Esophagus squamous epithelium (tissue), 5 donors: ENCODE data around the gene COQ8B. TPM values are rescaled to one million over a fixed set of nuclear protein-coding genes. Genes with fewer than 3 reads are reported as not detected.

Experiments
- DNase-seq: peaks from one replicate; lab custom pipeline; 2025; lab: John Stamatoyannopoulos, UW
- H3K27ac ChIP-seq, 4 donors: fragments of 200-600 bp; sonication (generic); one replicate each; pipeline ENCODE4 v1.5.1; 2016 to 2019; ENCODE audit warnings: mild to moderate bottlenecking in 1 of 4
- H3K27me3 ChIP-seq, 4 donors: fragments of 200-600 bp; sonication (generic); 1 replicate in 3 of 4; 2 replicates in 1 of 4; pipeline versions ENCODE4 v1.5.1 to v1.6.0; 2017 to 2021; ENCODE audit warnings: antibody characterized with exemption in 1 of 4
- H3K36me3 ChIP-seq, 3 donors: fragments of 200-600 bp; sonication (generic); one replicate each; pipeline ENCODE4 v1.5.1; 2016 to 2019
- H3K4me1 ChIP-seq, 3 donors: fragments of 200-600 bp; sonication (generic); one replicate each; pipeline ENCODE4 v1.5.1; 2017 to 2019
- H3K4me3 ChIP-seq, 4 donors: fragments of 200-600 bp; sonication (generic); 1 replicate in 3 of 4; 2 replicates in 1 of 4; pipeline ENCODE4 v1.5.1; 2016 to 2019; ENCODE audit warnings: mild to moderate bottlenecking in 2 of 4, moderate library complexity in 1 of 4
- H3K9me3 ChIP-seq, 3 donors: fragments of 200-600 bp; sonication (generic); one replicate each; pipeline ENCODE4 v1.5.1; 2016 to 2019
- CTCF ChIP-seq, 6 experiments: fragments of 450-650 bp in 4 of 6; fragments of 200-600 bp in 2 of 6; sonication (generic) in 2 of 6; IDR thresholded peaks; one replicate each; pipeline ENCODE4 v1.5.1; 2016 to 2019; ENCODE audit warnings: antibody characterized with exemption in 6 of 6, mild to moderate bottlenecking in 4 of 6, moderate library complexity in 4 of 6
- POLR2A ChIP-seq, 4 donors: fragments of 450-650 bp; IDR thresholded peaks; one replicate each; pipeline ENCODE4 v1.6.1; 2017; ENCODE audit warnings: antibody characterized with exemption in 4 of 4, mild to moderate bottlenecking in 4 of 4, moderate library complexity in 3 of 4
- WGBS, 2 donors: methylation state at CpG; one replicate each; pipeline ENCODE4 v1.1.5; 2018; 5-methylcytosine and 5-hydroxymethylcytosine counted together
- intact Hi-C: fragments of 100-400 bp; cut with DNase I; formaldehyde crosslinking; loops from one replicate; pipeline ENCODE4 v1.15.0; 2022
- total RNA-seq, 4 donors: library from RNA; depleted of rRNA; stranded (reverse); fragments of >200 nt; gene quantifications; one replicate each; pipeline ENCODE4 v1.1.0, GENCODE V29; 2016
- donor health status: DM: yes; HTN: yes; CAD: no.

COQ8B gene
- total RNA-seq, 4 donors from 2014 or later: 19.3 to 64.1 (median 33.3) TPM

- Histone ChIP-seq H3K36me3 (peaks cover 27 to 80% (median 27%) of the 10 kb centered on the region in 3 donors), H3K9me3 (no peaks in the 10 kb centered on the region), H3K27me3 (no peaks in the 10 kb centered on the region), H3K27ac (peak overlapping the region; percentile 31 to 100 (median 100)), H3K4me3 (no peak overlapping the region), H3K4me1 (peaks cover 13 to 67% (median 21%) of the 10 kb centered on the region in 3 donors)
- intact Hi-C loops: no loop called here
- 78 to 96% methylated on average over 4 to 5 of the region's 5 CpGs for WGBS, 2 donors
- no peak for TF ChIP-seq CTCF (IDR thresholded peaks at IDR 0.05)
- no peak for TF ChIP-seq POLR2A (IDR thresholded peaks at IDR 0.05)
- DNase-seq: no peak
These were observed 7.1 kb upstream of the COQ8B start for GRCh38 chr19:40723661-40724254.

GRCh38 chr19:40721936-40722661, 5.4 kb upstream of the COQ8B start:
- no peak for TF ChIP-seq CTCF (IDR thresholded peaks at IDR 0.05)
- TF ChIP-seq POLR2A (IDR thresholded peaks at IDR 0.05): no peak
- peak overlapping the region; percentile 98 to 100 (median 100) for H3K27ac ChIP-seq
- H3K36me3 ChIP-seq: peaks cover 14 to 63% (median 18%) of the 10 kb centered on the region in 3 donors
- WGBS, 2 donors: 32 to 33% methylated on average over 7 to 9 of the region's 9 CpGs
- DNase-seq: no peak
- H3K27me3 ChIP-seq: no peaks in the 10 kb centered on the region
- peaks cover 13 to 81% (median 27%) of the 10 kb centered on the region in 3 donors for H3K4me1 ChIP-seq
- H3K9me3 ChIP-seq: no peaks in the 10 kb centered on the region
- peak overlapping the region; percentile 81 to 94 (median 92) for H3K4me3 ChIP-seq
- intact Hi-C loops: no loop called here

- H3K27ac ChIP-seq: peak overlapping the region; percentile 98 to 100 (median 100)
- intact Hi-C loops: no loop called here
- H3K27me3 ChIP-seq: no peaks in the 10 kb centered on the region
- no peaks in the 10 kb centered on the region for H3K9me3 ChIP-seq
- peak overlapping the region; percentile 81 to 94 (median 92) for H3K4me3 ChIP-seq
- TF ChIP-seq POLR2A (IDR thresholded peaks at IDR 0.05) (no peak), CTCF (IDR thresholded peaks at IDR 0.05) (no peak)
- DNase-seq: no peak
- 74 to 95% methylated on average over 6 of the region's 6 CpGs for WGBS, 2 donors
- peaks cover 6 to 53% (median 9%) of the 10 kb centered on the region in 3 donors for H3K36me3 ChIP-seq
- H3K4me1 ChIP-seq: peaks cover 14 to 87% (median 29%) of the 10 kb centered on the region in 3 donors
These were observed 4.4 kb upstream of the COQ8B start for GRCh38 chr19:40721140-40721486.

GRCh38 chr19:40719414-40719894, 2.8 kb upstream of the COQ8B start:
- no peaks in the 10 kb centered on the region for H3K27me3 ChIP-seq
- peaks cover 21 to 93% (median 40%) of the 10 kb centered on the region in 3 donors for H3K4me1 ChIP-seq
- DNase-seq: no peak
- H3K27ac ChIP-seq: peak overlapping the region; percentile 98 to 100 (median 100)
- peaks cover 4 to 37% (median 8%) of the 10 kb centered on the region in 3 donors for H3K36me3 ChIP-seq
- TF ChIP-seq CTCF (IDR thresholded peaks at IDR 0.05) (no peak), POLR2A (IDR thresholded peaks at IDR 0.05) (no peak)
- intact Hi-C loops: loop anchor here (5.0 kb wide), 1 partner anchor 112 kb away; no protein-coding TSS in a partner anchor
- no peaks in the 10 kb centered on the region for H3K9me3 ChIP-seq
- peak overlapping the region; percentile 81 to 94 (median 92) for H3K4me3 ChIP-seq
- 18 to 25% methylated on average over 7 of the region's 7 CpGs for WGBS, 2 donors
